HL-60 (cell line): ENCODE data around the gene DZANK1.

Experiments used
- CTCF ChIP-seq: IDR thresholded peaks from one replicate; pipeline ENCODE4 v1.5.1; 2011; ENCODE audit warnings: low read length, control low read depth, inconsistent platforms; ENCODE audit not compliant: insufficient read depth
- GABPA ChIP-seq: IDR thresholded peaks from 2 replicates; pipeline ENCODE4 v1.6.1; 2012; ENCODE audit warnings: low read depth
- POLR2AphosphoS5 ChIP-seq: IDR thresholded peaks from 2 replicates; pipeline ENCODE4 v1.6.1; 2012; ENCODE audit warnings: low read depth
- REST ChIP-seq: IDR thresholded peaks from 2 replicates; pipeline ENCODE4 v1.6.1; 2012; ENCODE audit warnings: low read depth; ENCODE audit not compliant: insufficient replicate concordance
- SPI1 ChIP-seq: IDR thresholded peaks from 2 replicates; pipeline ENCODE4 v1.6.1; 2012; ENCODE audit warnings: low read depth, mild to moderate bottlenecking, borderline replicate concordance

- TF ChIP-seq SPI1 (no peak), CTCF (no peak), REST (no peak), POLR2AphosphoS5 (no peak), GABPA (no peak)
Observed at GRCh38 chr20:18465536-18466200, 1.2 kb downstream of the DZANK1 start.
